ENCODE data around the gene SNRPF.
A peak's percentile ranks its signal among the peaks of the same experiment; 100 is the strongest.

GRCh38 chr12:95848575-95849388, 10.0 kb upstream of the SNRPF start:
- TF ChIP-seq MYC (IDR thresholded peaks at IDR 0.05; ENCODE audit: low read depth, low read length) (no peak), CTCF (IDR thresholded peaks at IDR 0.05; ENCODE audit: low read depth, low read length) (peak; percentile 20)
